OCI-LY1 (cell line): ENCODE results near the gene ZCCHC7.

Experiments
- H2AFZ ChIP-seq: fragments of 200-600 bp; sonication (generic), shearing (Covaris generic); 2 replicates; pipeline ENCODE4 v1.6.0; 2014; ENCODE audit warnings: antibody characterized with exemption, mild to moderate bottlenecking, low read length
- H3F3A ChIP-seq: fragments of 200-600 bp; sonication (generic), shearing (Covaris generic); 2 replicates; pipeline ENCODE4 v1.6.0; 2014; ENCODE audit warnings: mild to moderate bottlenecking, antibody characterized with exemption, low read length, moderate library complexity; ENCODE audit not compliant: insufficient read depth
- H3K27ac ChIP-seq: fragments of 200-600 bp; sonication (generic); 2 replicates; pipeline ENCODE4 v1.5.1; 2014; ENCODE audit warnings: low read length, mixed run types, mild to moderate bottlenecking, low read depth; ENCODE audit not compliant: poor library complexity, severe bottlenecking
- H3K27me3 ChIP-seq: fragments of 200-600 bp; sonication (generic); 2 replicates; pipeline ENCODE4 v1.6.0; 2014; ENCODE audit warnings: antibody characterized with exemption, mild to moderate bottlenecking, low read length, moderate library complexity; ENCODE audit not compliant: insufficient read depth
- H3K36me3 ChIP-seq: fragments of 200-600 bp; sonication (generic); 2 replicates; pipeline ENCODE4 v1.6.1; 2014; ENCODE audit warnings: mild to moderate bottlenecking, antibody characterized with exemption, low read length, moderate library complexity, mixed read lengths; ENCODE audit not compliant: insufficient read depth
- H3K4me1 ChIP-seq: fragments of 200-600 bp; sonication (generic); 2 replicates; pipeline ENCODE4 v1.5.1; 2014; ENCODE audit warnings: mild to moderate bottlenecking, low read length, moderate library complexity; ENCODE audit not compliant: insufficient read depth, severe bottlenecking
- H3K4me2 ChIP-seq: fragments of 200-600 bp; sonication (generic), shearing (Covaris generic); 2 replicates; pipeline ENCODE4 v1.6.1; 2014; ENCODE audit warnings: low read length
- H3K4me3 ChIP-seq: fragments of 200-600 bp; sonication (generic); 2 replicates; pipeline ENCODE4 v1.5.1; 2014; ENCODE audit warnings: low read length, low read depth, mild to moderate bottlenecking, mixed read lengths; ENCODE audit not compliant: poor library complexity, severe bottlenecking
- H3K79me2 ChIP-seq: fragments of 200-600 bp; shearing (Covaris generic); 2 replicates; pipeline ENCODE4 v1.6.1; 2016; ENCODE audit warnings: mixed run types, low read length, mixed read lengths; ENCODE audit not compliant: insufficient read depth
- H3K9ac ChIP-seq: fragments of 200-600 bp; sonication (generic), shearing (Covaris generic); 2 replicates; pipeline ENCODE4 v1.6.1; 2014; ENCODE audit warnings: mild to moderate bottlenecking, low read length, mixed read lengths
- H3K9me2 ChIP-seq: fragments of 200-600 bp; sonication (generic), shearing (Covaris generic); 2 replicates; pipeline ENCODE4 v1.6.1; 2014; ENCODE audit warnings: low read depth, mild to moderate bottlenecking, low read length, mixed read lengths
- H3K9me3 ChIP-seq: fragments of 200-600 bp; shearing (Covaris generic); 2 replicates; pipeline ENCODE4 v1.6.1; 2014; ENCODE audit warnings: low read length, mixed read lengths
- H4K20me1 ChIP-seq: fragments of 200-600 bp; sonication (generic), shearing (Covaris generic); 2 replicates; pipeline ENCODE4 v1.6.0; 2016; ENCODE audit warnings: mild to moderate bottlenecking, low read length; ENCODE audit not compliant: insufficient read depth
- CTCF ChIP-seq: fragments of 200-600 bp; sonication (generic), shearing (Covaris generic); IDR thresholded peaks from 2 replicates; pipeline ENCODE4 v1.5.1; 2017; ENCODE audit warnings: mild to moderate bottlenecking, antibody characterized with exemption, low read length, moderate library complexity, mixed read lengths
- EZH2 ChIP-seq: fragments of 200-600 bp; sonication (generic), shearing (Covaris generic); IDR thresholded peaks from 2 replicates; pipeline ENCODE4 v1.8.0; 2017; ENCODE audit warnings: borderline replicate concordance, mixed run types, mild to moderate bottlenecking, antibody characterized with exemption, low read length, moderate library complexity, mixed read lengths

The ZCCHC7 gene

GRCh38 chr9:37241340-37241739 lies 121.0 kb downstream of the ZCCHC7 start:
- Histone ChIP-seq H3K9me2 (no peaks in the 10 kb centered on the region), H3K4me3 (no peak overlapping the region), H3K27ac (no peak overlapping the region), H3K79me2 (peaks cover 91% of the 10 kb centered on the region), H4K20me1 (no peaks in the 10 kb centered on the region), H3K4me1 (peaks cover 58% of the 10 kb centered on the region), H3K27me3 (no peaks in the 10 kb centered on the region), H3K9ac (no peak overlapping the region), H3K36me3 (peaks cover 32% of the 10 kb centered on the region; the same call in 1 of the 2 replicates), H3F3A (no peaks in the 10 kb centered on the region), H2AFZ (no peak overlapping the region), H3K9me3 (no peaks in the 10 kb centered on the region), H3K4me2 (no peak overlapping the region)
- TF ChIP-seq EZH2 (no peak), CTCF (no peak)

GRCh38 chr9:37242089-37242488 lies 121.7 kb downstream of the ZCCHC7 start:
- H3K79me2 ChIP-seq: peaks cover 96% of the 10 kb centered on the region
- no peak overlapping the region for H3K27ac ChIP-seq
- H2AFZ ChIP-seq: no peak overlapping the region
- H3K27me3 ChIP-seq: no peaks in the 10 kb centered on the region
- peaks cover 51% of the 10 kb centered on the region for H3K4me1 ChIP-seq
- H3K9me3 ChIP-seq: no peaks in the 10 kb centered on the region
- no peaks in the 10 kb centered on the region for H3K9me2 ChIP-seq
- no peaks in the 10 kb centered on the region for H4K20me1 ChIP-seq
- H3K36me3 ChIP-seq: peaks cover 33% of the 10 kb centered on the region; the same call in 1 of the 2 replicates
- TF ChIP-seq CTCF: no peak
- no peak for TF ChIP-seq EZH2
- H3K4me3 ChIP-seq: no peak overlapping the region
- H3F3A ChIP-seq: no peaks in the 10 kb centered on the region
- H3K4me2 ChIP-seq: no peak overlapping the region
- H3K9ac ChIP-seq: no peak overlapping the region

GRCh38 chr9:37243588-37244345 lies 123.4 kb downstream of the ZCCHC7 start:
- Histone ChIP-seq H3K4me2 (no peak overlapping the region), H3K27ac (peak overlapping the region; percentile 0), H3K27me3 (no peaks in the 10 kb centered on the region), H3K36me3 (peaks cover 28% of the 10 kb centered on the region; the same call in 1 of the 2 replicates), H3K79me2 (peaks cover 91% of the 10 kb centered on the region), H3K4me3 (no peak overlapping the region), H2AFZ (no peak overlapping the region), H3K9ac (no peak overlapping the region), H3F3A (no peaks in the 10 kb centered on the region), H3K4me1 (peaks cover 34% of the 10 kb centered on the region), H4K20me1 (no peaks in the 10 kb centered on the region), H3K9me3 (no peaks in the 10 kb centered on the region), H3K9me2 (no peaks in the 10 kb centered on the region)
- TF ChIP-seq EZH2: no peak
- TF ChIP-seq CTCF: no peak
